IgD-negative memory B cell (primary cell): ENCODE data around the gene ZSCAN29. TPM values are rescaled to one million over a fixed set of nuclear protein-coding genes. Genes with fewer than 3 reads are reported as not detected.

ENCODE experiments used
- H3K27ac Mint-ChIP-seq, 3 donors: one replicate each; pipeline ENCODE4 v1.8.0; 2020 to 2022; ENCODE audit warnings: mild to moderate bottlenecking in 3 of 3, mixed read lengths in 3 of 3, moderate library complexity in 1 of 3
- H3K27me3 Mint-ChIP-seq: one replicate; pipeline ENCODE4 v1.8.0; 2021; ENCODE audit warnings: mixed read lengths
- H3K36me3 Mint-ChIP-seq: one replicate; pipeline ENCODE4 v1.8.0; 2020; ENCODE audit warnings: mild to moderate bottlenecking, mixed read lengths
- H3K4me1 Mint-ChIP-seq, 3 donors: one replicate each; pipeline ENCODE4 v1.8.0; 2020 to 2022; ENCODE audit warnings: mixed read lengths in 3 of 3, mild to moderate bottlenecking in 1 of 3
- H3K4me3 Mint-ChIP-seq, 4 donors: one replicate each; pipeline ENCODE4 v1.8.0; 2020 to 2022; ENCODE audit warnings: mild to moderate bottlenecking in 4 of 4, mixed read lengths in 4 of 4, moderate library complexity in 3 of 4
- H3K9me3 Mint-ChIP-seq, 3 donors: one replicate each; pipeline ENCODE4 v1.8.0; 2020 to 2021; ENCODE audit warnings: mixed read lengths in 3 of 3, mild to moderate bottlenecking in 1 of 3
- polyA plus RNA-seq: library from polyadenylated mRNA; unstranded; fragments of 300-500 nt; fragmentation: Illumina TruSeq; gene quantifications from one replicate; pipeline ENCODE4 v1.2.3, GENCODE V29; 2021

Gene ZSCAN29
- polyA plus RNA-seq, 1 donor from 2014 or later: 8.2 TPM

- peaks cover 12% of the 10 kb centered on the region for H3K27me3 Mint-ChIP-seq
Measured at GRCh38 chr15:43318990-43319771, 51.7 kb downstream of the ZSCAN29 start.

DNA sequence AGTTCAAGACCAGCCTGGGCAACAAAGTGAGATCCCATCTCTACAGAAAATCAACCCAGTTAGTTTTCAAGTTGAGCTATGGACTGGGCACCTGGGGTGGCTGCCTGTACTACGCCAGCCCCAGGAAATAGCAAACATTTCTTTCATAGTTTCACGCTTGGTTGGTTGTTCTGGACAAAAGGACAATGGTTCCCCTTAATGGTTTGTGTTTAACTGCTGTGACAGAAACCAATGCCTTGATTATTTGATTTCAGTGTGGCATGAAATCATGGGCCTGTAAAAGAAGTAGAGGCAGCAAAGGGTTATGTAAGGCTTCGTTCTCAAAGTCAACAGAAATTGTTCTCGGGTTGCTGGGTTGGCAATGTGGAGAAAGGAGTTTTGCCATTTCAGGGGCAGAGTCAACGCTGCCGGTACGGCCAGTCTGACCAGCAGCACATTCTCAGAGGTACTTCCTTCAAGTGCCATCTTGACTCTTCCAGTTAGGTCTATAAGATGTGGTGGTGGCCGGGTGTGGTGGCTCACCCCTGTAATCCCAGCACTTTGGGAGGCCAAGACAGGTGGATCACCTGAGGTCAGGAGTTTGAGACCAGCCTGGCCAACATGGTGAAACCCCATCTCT is 53.2 kb downstream of the ZSCAN29 start:
- Mint-ChIP-seq H3K4me1 (no peaks in the 10 kb centered on the region), H3K36me3 (peaks cover 2% of the 10 kb centered on the region), H3K27ac (no peak overlapping the region), H3K27me3 (peaks cover 14% of the 10 kb centered on the region), H3K4me3 (no peak overlapping the region), H3K9me3 (peaks cover 0 to 2% (median 0%) of the 10 kb centered on the region in 3 donors)

More at GRCh38 chr15:43318990-43319771, 51.7 kb downstream of the ZSCAN29 start:
- Mint-ChIP-seq H3K9me3 (peaks cover 0 to under 1% (median 0%) of the 10 kb centered on the region in 3 donors), H3K36me3 (no peaks in the 10 kb centered on the region), H3K4me1 (peaks cover 0 to 2% (median 0%) of the 10 kb centered on the region in 3 donors), H3K4me3 (no peak overlapping the region), H3K27ac (no peak overlapping the region)

DNA sequence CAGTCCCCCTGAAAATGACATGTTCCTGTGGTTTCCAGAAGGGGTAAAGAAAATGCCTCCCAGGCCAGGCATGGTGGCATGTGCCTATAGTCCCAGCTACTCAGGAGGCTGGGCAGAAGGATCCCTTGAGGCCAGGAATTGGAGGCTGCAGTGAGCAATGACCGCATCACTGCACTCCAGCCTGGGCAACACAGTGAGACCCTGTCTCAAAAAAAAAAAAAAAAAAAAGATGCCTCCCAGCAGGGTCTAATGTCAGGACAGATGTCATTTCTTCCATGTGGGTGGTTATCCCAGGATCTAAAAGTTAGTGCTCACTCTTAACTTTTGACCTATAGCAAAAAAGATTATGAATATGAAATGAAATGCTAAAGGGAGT is 53.9 kb downstream of the ZSCAN29 start:
- H3K9me3 Mint-ChIP-seq: peaks cover 0 to 2% (median 0%) of the 10 kb centered on the region in 3 donors
- H3K27ac Mint-ChIP-seq: no peak overlapping the region
- peaks cover 15% of the 10 kb centered on the region for H3K27me3 Mint-ChIP-seq
- H3K4me1 Mint-ChIP-seq: peaks cover 0 to 1% (median 0%) of the 10 kb centered on the region in 3 donors
- peaks cover 3% of the 10 kb centered on the region for H3K36me3 Mint-ChIP-seq
- H3K4me3 Mint-ChIP-seq: peak overlapping the region in 1 of 4 donors; percentile 6

DNA sequence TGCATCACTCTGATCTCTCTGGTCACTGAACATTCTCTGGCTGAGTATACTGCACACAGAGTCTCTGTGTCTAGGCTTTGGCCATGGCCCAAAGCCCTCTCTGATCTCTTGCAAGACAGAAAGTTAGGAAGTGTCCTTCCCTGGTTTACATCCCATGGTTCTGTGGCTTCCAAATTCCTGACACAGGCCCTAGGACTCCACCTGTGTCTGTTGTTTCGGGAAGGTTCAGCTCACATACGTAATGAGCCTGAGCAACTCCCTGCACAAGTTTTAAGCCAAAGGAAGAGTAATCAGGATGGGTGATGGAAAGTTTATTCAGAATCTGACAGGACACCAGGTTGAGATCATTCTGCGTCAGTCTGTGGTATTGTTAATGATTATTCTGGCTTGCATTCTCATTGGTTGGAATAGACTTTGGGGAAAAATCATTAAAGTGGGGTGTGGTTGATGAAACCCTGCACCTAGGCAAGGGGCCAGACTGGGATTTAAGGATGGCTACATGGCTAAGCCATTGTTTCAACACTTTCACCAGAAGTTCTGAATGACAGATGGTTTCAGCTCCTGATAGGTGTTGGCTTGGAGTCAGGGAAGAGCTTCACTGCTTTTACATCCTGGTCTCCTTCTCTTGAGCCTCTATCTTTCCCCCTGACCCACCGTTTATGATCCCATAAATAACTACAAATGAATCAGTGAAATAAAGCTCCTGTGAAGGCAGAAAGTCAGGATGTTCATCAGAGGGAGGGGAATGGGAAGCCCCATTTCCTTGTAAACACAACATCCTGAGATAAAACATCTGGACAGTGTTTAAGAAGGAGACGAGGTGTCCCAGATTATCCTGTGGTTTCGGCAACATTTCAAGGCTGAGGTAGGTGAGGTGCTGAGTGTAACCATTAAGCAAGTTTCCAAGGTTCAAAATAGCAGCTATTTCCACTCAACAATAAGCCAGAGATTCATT is 54.5 kb downstream of the ZSCAN29 start:
- no peak overlapping the region for H3K27ac Mint-ChIP-seq
- no peak overlapping the region for H3K4me3 Mint-ChIP-seq

DNA sequence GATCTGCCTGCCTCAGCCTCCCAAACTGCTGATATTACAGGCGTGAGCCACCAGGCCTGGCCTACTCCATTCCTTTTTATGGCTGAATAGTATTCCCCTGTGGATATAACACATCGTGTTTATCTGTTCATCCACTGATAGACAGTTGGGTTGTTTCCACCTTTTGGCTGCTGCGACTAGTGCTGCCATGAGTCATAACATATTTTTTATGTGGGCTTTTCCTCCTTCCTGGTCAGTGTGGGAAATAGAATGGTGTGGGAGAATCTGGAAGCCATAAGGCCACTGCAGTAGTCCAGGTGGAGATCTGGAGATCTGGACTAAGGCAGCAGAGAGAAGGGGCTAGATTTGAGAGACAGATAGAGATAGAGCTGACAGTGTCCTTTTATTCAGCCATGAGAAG is 56.7 kb downstream of the ZSCAN29 start:
- Mint-ChIP-seq H3K4me1 (peaks cover 0 to 3% (median 0%) of the 10 kb centered on the region in 3 donors), H3K4me3 (no peak overlapping the region), H3K27ac (no peak overlapping the region), H3K27me3 (peaks cover 25% of the 10 kb centered on the region), H3K36me3 (peaks cover 4% of the 10 kb centered on the region), H3K9me3 (peaks cover 0 to 2% (median 0%) of the 10 kb centered on the region in 3 donors)

More for the DNA sequence above, 54.5 kb downstream of the ZSCAN29 start:
- H3K27me3 Mint-ChIP-seq: peaks cover 17% of the 10 kb centered on the region
- peaks cover 0 to 3% (median 0%) of the 10 kb centered on the region in 3 donors for H3K4me1 Mint-ChIP-seq
- peaks cover 0 to 2% (median 0%) of the 10 kb centered on the region in 3 donors for H3K9me3 Mint-ChIP-seq
- peaks cover 4% of the 10 kb centered on the region for H3K36me3 Mint-ChIP-seq

GRCh38 chr15:43312378-43312777 is 58.5 kb downstream of the ZSCAN29 start:
- Mint-ChIP-seq H3K4me3 (no peak overlapping the region), H3K27me3 (peaks cover 15% of the 10 kb centered on the region), H3K27ac (no peak overlapping the region), H3K36me3 (peaks cover 4% of the 10 kb centered on the region), H3K9me3 (peaks cover 0 to 2% (median 0%) of the 10 kb centered on the region in 3 donors), H3K4me1 (peaks cover 0 to 6% (median 0%) of the 10 kb centered on the region in 3 donors)

Other genes with a start within 250 kb of the ZSCAN29 start
- 18.0 TPM for gene TMEM62, start 237.5 kb downstream of the ZSCAN29 start, polyA plus RNA-seq
- 189 TPM for gene CCNDBP1, start 185.6 kb downstream of the ZSCAN29 start, polyA plus RNA-seq
- gene EPB42, start 150.0 kb downstream of the ZSCAN29 start, polyA plus RNA-seq: not detected
- gene TGM5, start 104.1 kb downstream of the ZSCAN29 start, polyA plus RNA-seq: not detected
- gene TGM7, start 68.8 kb downstream of the ZSCAN29 start, polyA plus RNA-seq: not detected
- gene LCMT2, start 40.5 kb downstream of the ZSCAN29 start, polyA plus RNA-seq: 2.8 TPM
- gene TUBGCP4, start 58 bp upstream of the ZSCAN29 start, polyA plus RNA-seq: 19.8 TPM
- gene TP53BP1, start 122.1 kb upstream of the ZSCAN29 start, polyA plus RNA-seq: 10.7 TPM
- not detected for gene MAP1A, start 146.6 kb upstream of the ZSCAN29 start, polyA plus RNA-seq
- 12.9 TPM for gene PPIP5K1, start 219.2 kb upstream of the ZSCAN29 start, polyA plus RNA-seq
- gene CKMT1B, start 223.0 kb upstream of the ZSCAN29 start, polyA plus RNA-seq: not detected
- not detected for gene STRC, start 247.8 kb upstream of the ZSCAN29 start, polyA plus RNA-seq